Measurements from ENCODE around the gene SGO2. TPM values are rescaled to one million over a fixed set of nuclear protein-coding genes. Genes with fewer than 3 reads are reported as not detected.

The SGO2 gene
- total and polyA plus RNA-seq, 8 donors = 0.58 to 6.7 (median 1.2) TPM

DNA sequence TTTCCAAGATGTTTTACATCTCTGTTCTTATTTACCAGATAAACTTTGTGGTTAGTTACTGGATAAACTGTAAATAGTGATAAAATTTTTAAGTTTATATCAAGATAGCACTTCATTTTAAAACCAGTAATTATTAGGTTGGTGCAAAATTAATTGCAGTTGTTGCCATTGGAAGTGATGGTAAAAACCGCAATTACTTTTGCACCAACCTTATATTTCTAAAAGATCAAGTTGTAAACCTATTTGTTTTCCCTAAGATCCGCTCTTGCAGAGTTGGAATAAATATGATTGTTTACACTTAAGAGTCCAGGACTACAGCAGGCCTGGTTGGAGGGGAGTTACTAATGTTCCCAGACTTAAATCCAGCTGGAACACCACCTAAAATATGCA lies 59.3 kb downstream of the SGO2 start:
- DNase-seq = no peak
- intact Hi-C loops (cut with DNase I; ENCODE audit: low total_unique reads) = loop anchor here (10.0 kb wide), 1 partner anchor 119 kb away; no protein-coding TSS in a partner anchor
- WGBS, 5 donors = 16 to 23% (median 18%) methylated on average over 2 of the region's 2 CpGs
- Histone ChIP-seq H3K9me3 (no peaks in the 10 kb centered on the region), H3K27ac (peak overlapping the region in 2 of 5 donors; percentile 71 to 81), H3K27me3 (peaks cover 0 to 38% (median 7%) of the 10 kb centered on the region in 3 donors), H3K4me1 (peaks cover 11 to 14% (median 12%) of the 10 kb centered on the region in 4 donors), H3K36me3 (no peaks in the 10 kb centered on the region), H3K4me3 (peak overlapping the region; percentile 51 to 63 (median 56))
- no peak for TF ChIP-seq EP300 (IDR thresholded peaks at IDR 0.05)
- no peak for TF ChIP-seq POLR2AphosphoS5 (IDR thresholded peaks at IDR 0.05)
- TF ChIP-seq POLR2A (IDR thresholded peaks at IDR 0.05) = no peak

DNA sequence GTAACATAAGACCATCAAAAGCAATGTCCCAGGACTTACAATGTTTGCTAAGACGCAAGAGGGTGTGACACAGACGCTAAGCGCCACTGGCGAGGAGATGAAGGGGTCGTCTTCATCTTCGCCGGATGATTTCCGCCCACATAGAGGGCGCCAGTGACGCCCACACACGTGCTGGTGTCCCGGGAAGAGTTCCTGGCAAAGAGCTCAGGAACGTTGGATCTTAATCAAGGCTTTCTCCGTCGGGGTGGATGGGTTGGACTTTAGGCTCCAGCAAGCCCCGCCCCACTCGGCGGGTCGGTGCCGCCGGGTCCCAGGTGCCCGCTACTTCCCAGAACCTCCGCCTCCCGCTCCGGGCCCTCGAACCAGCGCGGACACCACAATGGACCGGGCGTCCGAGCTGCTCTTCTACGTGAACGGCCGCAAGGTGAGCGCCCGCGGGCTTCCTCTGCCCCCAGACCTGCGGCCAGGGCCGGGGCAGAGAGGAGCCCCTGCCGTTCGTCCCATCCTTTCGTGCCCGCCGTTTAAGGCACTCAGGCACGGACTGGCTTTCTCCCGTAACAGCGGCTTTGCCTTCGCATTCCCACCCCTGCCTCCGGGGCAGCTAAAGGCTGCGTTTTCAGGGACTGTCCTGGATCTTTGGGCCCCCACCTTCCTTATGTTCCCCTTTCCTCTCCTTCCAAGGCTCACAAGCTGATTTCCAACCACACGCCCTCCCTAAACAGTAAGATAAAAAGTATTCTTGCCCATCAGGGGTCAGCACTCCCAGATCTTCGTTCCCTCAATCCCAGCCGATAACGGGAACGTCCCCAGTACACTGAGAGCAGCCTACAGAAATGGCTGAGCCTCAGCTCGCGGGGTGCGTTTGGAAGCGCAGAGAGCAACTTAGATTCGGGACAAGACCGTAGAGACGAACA lies 60.0 kb downstream of the SGO2 start, which contains the start of gene AOX1:
Gene AOX1, plus strand, starts transcription at position 285 of the 914 bp plus-strand sequence. Its CDS starts 95 bp downstream, at position 380.
- peak; percentile 48 to 81 for DNase-seq
- Histone ChIP-seq H3K36me3 (no peaks in the 10 kb centered on the region), H3K9me3 (no peaks in the 10 kb centered on the region), H3K4me1 (peaks cover 11 to 14% (median 12%) of the 10 kb centered on the region in 4 donors), H3K27me3 (peaks cover 0 to 43% (median 7%) of the 10 kb centered on the region in 3 donors), H3K27ac (peak within 1 kb of the TSS in 4 of 5 donors; percentile 67 to 81 (median 74)), H3K4me3 (peak within 1 kb of the TSS; percentile 51 to 63 (median 56))
- no peak for TF ChIP-seq EP300 (IDR thresholded peaks at IDR 0.05)
- TF ChIP-seq POLR2AphosphoS5 (IDR thresholded peaks at IDR 0.05) = peak in 2 of 3 donors; percentile 5
- intact Hi-C loops (cut with DNase I; ENCODE audit: low total_unique reads) = loop anchor here (10.0 kb wide), 1 partner anchor 119 kb away; no protein-coding TSS in a partner anchor
- 5 to 9% (median 6%) methylated on average over 50 to 62 of the region's 62 CpGs for WGBS, 5 donors

DNA sequence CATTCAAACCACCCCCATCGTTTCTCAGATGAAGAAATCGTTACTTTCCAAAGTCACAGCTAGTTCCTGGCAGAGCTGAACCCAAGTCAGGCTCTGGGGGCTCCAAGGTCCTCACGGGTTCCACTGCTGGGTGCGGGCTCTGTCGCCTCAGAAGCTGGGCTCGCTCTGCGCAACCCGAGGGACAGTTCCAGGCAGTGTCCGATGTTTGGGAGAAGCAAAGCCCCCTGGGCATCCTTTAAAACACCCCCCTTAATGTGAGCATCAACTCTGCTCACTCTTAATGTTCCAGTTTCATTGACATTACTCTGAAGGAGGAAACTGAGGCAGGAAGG lies 60.6 kb downstream of the SGO2 start:
- H3K9me3 ChIP-seq = no peaks in the 10 kb centered on the region

DNA sequence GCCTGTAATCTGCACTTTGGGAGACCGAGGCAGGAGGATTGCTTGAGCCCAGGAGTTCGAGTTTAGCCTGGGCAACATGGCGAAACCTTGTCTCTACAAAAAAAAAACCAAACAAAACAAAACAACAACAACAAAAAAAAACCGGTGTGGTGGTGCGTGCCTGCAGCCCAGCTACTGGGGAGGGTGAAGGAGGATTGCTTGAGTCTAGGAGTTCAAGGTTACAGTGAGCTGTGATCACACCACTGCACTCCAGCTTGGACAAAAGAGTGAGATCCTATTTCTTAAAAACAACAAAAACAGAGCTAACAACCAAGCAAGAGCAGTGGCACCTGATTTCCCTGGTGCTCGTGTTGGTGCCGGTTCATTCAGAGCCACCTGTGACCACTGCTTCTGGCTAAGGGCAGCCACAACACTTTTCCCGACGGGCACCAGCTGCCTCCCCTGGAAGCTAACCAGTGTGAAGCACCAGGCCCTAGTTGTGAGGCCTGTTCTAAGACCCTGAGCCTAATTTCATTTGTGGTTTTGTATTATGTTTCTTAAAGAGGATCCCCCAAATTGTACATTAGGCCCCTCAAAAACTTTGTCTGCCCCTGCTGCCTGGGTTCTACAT lies 61.1 kb downstream of the SGO2 start:
- DNase-seq = no peak
- no peaks in the 10 kb centered on the region for H3K9me3 ChIP-seq
- H3K27ac ChIP-seq = peak overlapping the region in 3 of 5 donors; percentile 71 to 81 (median 77)
- H3K27me3 ChIP-seq = peaks cover 0 to 51% (median 7%) of the 10 kb centered on the region in 3 donors
- peaks cover 12 to 23% (median 17%) of the 10 kb centered on the region in 4 donors for H3K4me1 ChIP-seq
- 88 to 95% (median 94%) methylated on average over 9 of the region's 9 CpGs for WGBS, 5 donors
- intact Hi-C loops (cut with DNase I; ENCODE audit: low total_unique reads) = loop anchor here (10.0 kb wide), 1 partner anchor 118 kb away; no protein-coding TSS in a partner anchor
- peak overlapping the region; percentile 51 to 63 (median 56) for H3K4me3 ChIP-seq
- TF ChIP-seq, protein P1, sequence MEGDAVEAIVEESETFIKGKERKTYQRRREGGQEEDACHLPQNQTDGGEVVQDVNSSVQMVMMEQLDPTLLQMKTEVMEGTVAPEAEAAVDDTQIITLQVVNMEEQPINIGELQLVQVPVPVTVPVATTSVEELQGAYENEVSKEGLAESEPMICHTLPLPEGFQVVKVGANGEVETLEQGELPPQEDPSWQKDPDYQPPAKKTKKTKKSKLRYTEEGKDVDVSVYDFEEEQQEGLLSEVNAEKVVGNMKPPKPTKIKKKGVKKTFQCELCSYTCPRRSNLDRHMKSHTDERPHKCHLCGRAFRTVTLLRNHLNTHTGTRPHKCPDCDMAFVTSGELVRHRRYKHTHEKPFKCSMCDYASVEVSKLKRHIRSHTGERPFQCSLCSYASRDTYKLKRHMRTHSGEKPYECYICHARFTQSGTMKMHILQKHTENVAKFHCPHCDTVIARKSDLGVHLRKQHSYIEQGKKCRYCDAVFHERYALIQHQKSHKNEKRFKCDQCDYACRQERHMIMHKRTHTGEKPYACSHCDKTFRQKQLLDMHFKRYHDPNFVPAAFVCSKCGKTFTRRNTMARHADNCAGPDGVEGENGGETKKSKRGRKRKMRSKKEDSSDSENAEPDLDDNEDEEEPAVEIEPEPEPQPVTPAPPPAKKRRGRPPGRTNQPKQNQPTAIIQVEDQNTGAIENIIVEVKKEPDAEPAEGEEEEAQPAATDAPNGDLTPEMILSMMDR (IDR thresholded peaks at IDR 0.05) = no peak
- no peak for TF ChIP-seq EP300 (IDR thresholded peaks at IDR 0.05)
- TF ChIP-seq POLR2AphosphoS5 (IDR thresholded peaks at IDR 0.05) = no peak
- TF ChIP-seq POLR2A (IDR thresholded peaks at IDR 0.05) = no peak
- H3K36me3 ChIP-seq = no peaks in the 10 kb centered on the region

More for the DNA sequence above, 60.6 kb downstream of the SGO2 start:
- H3K27ac ChIP-seq = peak overlapping the region in 4 of 5 donors; percentile 67 to 81 (median 74)
- intact Hi-C loops (cut with DNase I; ENCODE audit: low total_unique reads) = loop anchor here (10.0 kb wide), 1 partner anchor 118 kb away; no protein-coding TSS in a partner anchor
- TF ChIP-seq POLR2AphosphoS5 (IDR thresholded peaks at IDR 0.05) (no peak), EP300 (IDR thresholded peaks at IDR 0.05) (no peak), POLR2A (IDR thresholded peaks at IDR 0.05) (no peak)
- TF ChIP-seq, protein P1 (IDR thresholded peaks at IDR 0.05) = no peak
- peaks cover 11 to 18% (median 14%) of the 10 kb centered on the region in 4 donors for H3K4me1 ChIP-seq
- peaks cover 0 to 49% (median 7%) of the 10 kb centered on the region in 3 donors for H3K27me3 ChIP-seq
- H3K36me3 ChIP-seq = no peaks in the 10 kb centered on the region
- no peak for DNase-seq
- peak overlapping the region; percentile 51 to 63 (median 56) for H3K4me3 ChIP-seq
- 66 to 74% (median 68%) methylated on average over 9 of the region's 9 CpGs for WGBS, 5 donors
